ENCODE measurements around the gene LRRC37A.
"Not testable (repeated sequence)": the region's sequence is repeated elsewhere in the genome, so short reads cannot be mapped to it uniquely, and the experiment has no call there.

LRRC37A gene

DNA sequence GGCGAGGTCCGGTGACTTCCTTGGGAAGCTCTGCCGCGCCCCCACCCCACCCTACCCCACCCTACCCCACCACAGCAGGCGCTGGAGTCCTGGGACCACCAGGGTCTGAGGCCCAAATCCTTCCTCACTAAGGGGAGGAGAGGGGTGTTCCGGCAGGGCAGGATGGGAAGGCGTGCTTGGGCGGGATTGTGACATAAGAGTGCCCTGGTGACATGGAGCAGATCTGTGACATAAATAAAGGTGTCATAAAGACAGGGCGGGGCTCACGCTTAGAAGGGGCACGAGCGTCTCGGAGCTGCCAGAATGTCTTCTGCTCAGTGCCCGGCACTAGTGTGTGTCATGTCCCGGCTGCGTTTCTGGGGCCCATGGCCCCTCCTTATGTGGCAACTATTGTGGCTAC lies at the start of gene LRRC37A:
Gene LRRC37A, plus strand, starts transcription at position 301 of the 400 bp plus-strand sequence. Its CDS starts 3 bp downstream, at position 304.
- not testable (repeated sequence) for DNase-seq (ENCODE audit: low spot score)

DNA sequence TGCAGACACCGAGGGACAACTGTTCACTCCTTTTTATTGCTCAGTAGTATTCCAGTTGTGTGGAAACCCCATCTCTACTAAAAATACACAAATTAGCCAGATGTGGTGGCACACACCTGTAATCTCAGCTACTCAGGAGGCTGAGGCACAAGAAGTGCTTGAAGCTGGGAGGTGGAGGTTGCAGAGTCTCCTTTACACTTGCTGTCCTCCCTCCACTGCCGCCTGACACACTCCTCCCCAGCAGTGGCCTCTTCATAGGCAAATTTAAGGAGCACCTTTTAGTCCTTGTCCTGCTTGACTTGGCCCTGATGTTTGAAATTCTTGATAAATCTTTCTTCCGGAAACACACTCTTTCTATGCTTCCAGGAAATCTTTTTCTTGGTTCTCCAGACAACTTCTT lies 45.8 kb upstream of the LRRC37A start:
- DNase-seq (ENCODE audit: low spot score), result not testable (repeated sequence)

DNA sequence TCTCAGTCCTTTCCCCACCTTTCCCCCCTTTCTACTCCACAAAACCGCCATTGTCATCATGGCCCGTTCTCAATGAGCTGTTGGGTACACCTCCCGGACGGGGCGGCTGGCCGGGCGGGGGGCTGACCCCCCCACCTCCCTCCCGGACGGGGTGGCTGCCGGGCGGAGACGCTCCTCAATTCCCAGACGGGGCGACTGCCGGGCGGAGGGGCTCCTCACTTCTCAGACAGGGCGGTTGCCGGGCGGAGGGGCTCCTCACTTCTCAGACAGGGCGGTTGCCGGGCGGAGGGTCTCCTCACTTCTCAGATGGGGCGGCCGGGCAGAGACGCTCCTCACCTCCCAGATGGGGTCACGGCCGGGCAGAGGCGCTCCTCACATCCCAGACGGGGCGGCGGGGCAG lies 42.1 kb upstream of the LRRC37A start:
- not testable (repeated sequence) for DNase-seq (ENCODE audit: low spot score)

DNA sequence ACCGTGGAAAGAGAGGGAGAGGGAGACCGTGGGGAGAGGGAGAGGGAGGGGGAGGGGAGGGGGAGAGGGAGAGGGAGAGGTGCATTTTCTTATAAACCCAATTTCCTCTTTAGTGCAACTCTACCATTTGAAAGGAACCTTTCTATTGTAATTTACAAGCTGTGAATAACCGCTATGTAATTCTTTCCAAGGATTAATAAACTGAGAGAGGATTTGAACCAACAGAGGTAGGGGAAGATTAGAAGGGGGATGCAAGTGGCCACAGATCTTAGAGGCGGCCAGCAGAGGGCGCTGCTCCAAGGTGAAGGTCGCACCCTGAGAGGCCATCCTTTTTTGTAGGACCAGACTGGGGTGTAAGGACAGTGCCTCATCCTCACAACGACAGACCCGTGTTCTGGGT lies 41.2 kb upstream of the LRRC37A start:
- DNase-seq (ENCODE audit: low spot score), result peak; percentile 86

DNA sequence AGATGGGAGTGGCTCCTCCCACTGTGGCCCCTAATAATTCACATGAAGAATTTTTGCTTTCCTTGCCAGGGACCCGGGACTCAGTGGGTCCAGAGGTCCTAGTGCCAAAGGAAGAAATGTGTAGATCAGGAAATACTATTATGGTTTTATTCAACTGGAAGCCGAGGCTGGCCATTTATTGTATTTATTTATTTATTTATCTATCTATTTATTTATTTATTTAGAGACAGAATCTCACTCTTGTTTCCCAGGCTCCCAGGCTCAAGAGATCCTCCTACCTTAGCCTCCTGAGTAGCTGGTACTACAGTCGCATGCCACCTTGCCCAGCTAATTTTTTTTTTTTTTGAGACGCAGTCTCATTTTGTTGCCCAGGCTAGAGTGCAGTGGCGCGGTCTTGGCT lies 40.7 kb upstream of the LRRC37A start:
- DNase-seq (ENCODE audit: low spot score), result not testable (repeated sequence)

DNA sequence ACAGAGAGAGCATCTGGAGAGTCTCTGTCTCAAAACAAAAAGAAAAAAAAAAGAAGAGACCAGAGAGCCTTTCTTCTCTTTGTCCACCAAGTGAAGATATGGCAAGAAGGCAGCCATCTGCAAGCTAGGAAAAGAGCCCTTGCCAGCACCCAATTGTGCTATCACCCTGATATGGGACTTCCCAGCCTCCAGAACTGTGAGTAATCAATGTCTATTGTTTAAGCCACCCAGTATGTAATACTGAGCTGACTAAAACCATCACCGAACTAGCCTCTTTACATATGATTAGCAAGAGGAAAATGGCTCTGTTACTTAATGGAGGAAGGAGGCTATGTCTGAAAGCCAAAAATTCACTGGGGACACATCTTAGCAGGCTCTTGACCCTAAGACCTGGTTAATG lies 38.6 kb upstream of the LRRC37A start:
- DNase-seq (ENCODE audit: low spot score), result not testable (repeated sequence)

DNA sequence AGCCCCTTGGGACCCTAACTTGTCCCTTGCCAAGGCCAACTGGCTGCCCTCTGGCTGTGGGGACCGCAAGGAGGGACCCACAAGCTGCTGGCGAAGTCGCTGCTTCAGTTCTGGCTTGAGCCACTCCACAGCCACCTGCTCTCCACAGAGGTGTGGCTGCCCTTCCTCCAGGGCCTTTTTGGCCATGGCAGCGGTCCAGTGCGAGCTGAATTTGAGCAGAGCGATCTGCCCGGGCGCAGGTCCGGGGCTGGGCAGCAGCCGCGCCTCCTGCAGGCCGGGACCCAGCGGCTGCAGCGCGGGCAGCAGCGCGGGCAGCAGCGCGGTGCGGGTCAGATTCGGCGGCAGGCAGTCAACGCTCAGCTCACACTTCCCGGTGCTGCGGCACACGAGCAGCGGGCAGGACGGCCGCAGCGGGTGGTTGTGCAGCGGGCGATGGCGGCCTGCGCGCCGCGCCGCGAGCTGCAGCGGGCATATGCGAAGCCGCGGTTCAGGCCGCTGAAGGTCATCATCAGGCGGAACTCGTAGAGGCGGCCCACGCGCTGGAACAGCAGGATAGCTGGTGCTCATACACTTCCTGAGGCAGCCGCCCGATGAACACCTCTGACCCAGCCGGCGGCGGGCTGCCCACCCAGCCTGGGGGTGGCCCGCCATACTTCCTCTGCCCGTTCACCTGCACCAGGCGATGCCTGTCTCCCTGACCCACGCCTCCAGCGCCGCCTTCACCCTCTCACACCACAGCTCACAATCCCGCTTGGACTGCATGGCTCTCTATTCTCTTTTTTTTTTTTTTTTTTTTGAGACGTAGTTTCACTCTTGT lies 34.9 kb upstream of the LRRC37A start:
- not testable (repeated sequence) for DNase-seq (ENCODE audit: low spot score)

DNA sequence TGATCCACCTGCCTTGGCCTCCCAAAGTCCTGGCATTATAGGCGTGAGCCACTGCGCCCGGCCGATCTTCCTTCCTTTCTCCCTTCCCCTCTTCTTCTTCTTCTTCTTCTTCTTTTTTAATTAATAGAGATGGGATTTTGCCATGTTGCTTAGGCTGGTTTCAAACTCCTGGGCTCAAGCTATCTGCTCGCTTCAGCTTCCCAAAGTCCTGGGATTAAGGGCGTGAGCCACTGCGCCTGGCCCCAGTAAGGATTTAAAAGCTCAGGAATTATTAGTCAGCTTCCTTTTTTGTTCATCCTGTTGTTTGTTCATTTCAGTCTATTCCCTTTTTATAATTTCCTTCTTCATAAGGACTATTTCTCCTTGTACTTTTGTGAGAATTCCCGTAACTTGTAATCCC lies 32.7 kb upstream of the LRRC37A start:
- DNase-seq (ENCODE audit: low spot score), result no peak

DNA sequence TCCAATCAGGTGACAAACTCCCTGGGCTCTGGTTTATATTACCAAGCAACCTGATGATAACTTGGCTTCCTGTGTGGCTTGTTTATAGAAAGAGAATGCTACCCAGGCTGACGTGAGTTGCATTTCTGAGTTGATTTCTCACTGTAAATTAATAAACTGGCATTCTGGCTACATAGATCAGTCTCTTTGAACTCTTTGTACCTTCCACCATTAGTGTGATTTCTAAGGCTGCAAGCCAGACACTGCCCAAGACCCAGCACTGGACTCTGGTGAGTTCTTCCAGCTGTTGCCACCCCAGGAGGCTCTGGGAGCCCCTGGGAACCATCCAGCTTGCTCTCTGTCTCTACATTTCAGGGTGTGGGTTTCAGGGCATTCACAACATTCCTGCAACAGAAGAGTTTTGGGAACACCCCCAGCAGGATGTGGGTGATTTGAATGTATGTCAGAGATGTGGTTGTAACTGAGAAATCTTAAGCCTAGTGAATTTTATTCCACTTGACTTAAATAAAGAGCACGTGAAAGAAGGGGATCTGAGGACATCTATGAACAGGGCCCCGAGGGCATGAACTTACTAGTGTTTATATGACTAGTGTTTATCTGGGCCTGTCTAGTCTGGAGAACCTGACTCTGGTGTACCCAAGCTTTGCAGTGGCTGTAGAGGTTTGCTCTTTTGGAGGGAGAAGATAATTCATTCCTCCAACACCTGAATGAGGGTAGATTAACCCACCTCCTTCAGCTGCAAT lies 30.3 kb upstream of the LRRC37A start:
- peak; percentile 46 for DNase-seq (ENCODE audit: low spot score)

DNA sequence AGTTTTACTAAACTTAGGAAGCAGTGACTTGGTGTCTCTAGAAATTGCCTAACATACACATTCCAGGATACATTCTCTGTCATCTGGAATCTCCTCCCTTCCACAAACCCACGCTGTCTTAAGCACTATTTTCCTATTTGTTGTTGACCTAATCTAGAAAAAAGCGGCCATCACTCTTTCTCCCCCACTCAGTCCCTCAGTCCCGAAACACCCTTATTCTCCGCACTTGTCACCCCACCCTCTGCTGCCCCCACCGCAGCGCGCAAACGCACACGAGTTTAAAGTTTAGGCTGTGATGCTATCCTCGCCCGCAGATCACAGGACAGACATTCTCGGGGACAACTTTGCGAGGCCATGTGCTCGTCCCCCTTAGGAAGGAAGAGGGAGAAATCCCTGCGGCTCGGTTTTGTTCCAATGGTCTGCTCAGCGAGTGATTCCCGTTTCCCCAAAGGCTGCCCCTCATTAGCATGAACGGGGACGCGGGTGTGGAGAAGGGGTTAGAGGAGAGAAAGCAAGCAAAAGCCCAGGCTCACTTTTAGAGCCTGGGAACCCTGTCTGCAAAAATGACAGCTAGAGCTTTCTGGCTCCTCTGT lies 28.8 kb upstream of the LRRC37A start:
- not testable (repeated sequence) for DNase-seq (ENCODE audit: low spot score)

DNA sequence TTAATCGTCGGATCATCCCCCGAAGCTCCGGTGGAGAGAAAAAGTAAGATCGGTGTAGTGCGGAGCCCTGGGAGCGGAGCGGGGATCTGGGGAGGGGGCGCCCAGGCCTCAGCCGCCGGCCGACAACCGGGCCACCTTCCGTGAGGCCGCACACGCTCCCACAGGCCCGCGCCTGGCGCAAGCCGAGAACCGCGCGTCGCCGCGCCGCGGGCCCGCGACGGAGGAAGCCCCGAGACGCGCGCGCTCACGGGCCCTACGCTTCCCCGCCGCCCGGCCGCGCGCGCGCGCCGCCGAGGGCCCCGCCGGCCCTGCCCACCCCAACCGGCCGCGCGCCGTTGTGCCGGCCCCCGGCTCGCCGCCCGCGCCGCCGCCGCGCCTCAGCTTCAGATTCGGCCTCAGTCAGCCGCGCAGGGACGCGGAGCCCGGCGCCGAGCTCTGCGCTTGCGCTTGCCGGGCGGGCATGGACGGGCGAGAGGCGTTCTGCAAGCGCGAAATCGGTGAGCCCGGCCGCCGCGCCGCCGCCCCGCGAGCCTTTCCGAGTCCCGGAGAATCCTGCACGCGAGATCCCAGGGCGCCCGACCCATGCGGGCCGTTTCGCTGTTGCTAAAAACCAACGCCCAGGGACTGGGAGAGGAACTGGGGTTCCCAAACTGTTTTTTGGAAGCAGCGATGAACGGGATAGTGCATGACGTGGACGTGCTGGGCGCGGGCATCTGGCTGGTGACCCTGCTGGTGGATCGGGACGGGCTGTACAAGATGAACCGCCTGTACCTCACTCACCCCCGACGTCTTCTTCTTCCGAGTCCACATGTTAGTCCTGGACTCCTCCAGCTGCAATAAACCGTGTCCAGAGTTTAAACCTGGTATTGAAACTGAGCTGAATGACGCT lies 28.0 kb upstream of the LRRC37A start:
- peak; percentile 77 for DNase-seq (ENCODE audit: low spot score)

DNA sequence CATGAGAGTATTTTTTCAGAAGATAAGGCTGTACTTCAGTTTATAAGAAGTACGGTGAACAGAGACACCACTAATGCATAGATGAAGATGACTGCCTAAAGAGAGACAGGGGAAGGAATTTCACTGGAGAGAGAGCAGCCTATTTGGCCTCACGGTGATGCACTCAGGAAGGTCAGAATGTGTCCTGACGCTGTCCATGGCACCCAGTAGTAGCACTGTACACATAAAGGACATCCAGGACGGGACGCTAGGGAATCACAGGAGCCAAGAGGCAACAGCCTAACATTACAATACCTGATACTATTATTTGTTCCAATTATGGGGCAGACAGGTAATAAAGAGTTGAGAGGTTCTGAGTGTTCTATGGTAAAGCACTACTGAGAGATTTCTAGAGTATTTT lies 24.9 kb upstream of the LRRC37A start:
- no peak for DNase-seq (ENCODE audit: low spot score)

DNA sequence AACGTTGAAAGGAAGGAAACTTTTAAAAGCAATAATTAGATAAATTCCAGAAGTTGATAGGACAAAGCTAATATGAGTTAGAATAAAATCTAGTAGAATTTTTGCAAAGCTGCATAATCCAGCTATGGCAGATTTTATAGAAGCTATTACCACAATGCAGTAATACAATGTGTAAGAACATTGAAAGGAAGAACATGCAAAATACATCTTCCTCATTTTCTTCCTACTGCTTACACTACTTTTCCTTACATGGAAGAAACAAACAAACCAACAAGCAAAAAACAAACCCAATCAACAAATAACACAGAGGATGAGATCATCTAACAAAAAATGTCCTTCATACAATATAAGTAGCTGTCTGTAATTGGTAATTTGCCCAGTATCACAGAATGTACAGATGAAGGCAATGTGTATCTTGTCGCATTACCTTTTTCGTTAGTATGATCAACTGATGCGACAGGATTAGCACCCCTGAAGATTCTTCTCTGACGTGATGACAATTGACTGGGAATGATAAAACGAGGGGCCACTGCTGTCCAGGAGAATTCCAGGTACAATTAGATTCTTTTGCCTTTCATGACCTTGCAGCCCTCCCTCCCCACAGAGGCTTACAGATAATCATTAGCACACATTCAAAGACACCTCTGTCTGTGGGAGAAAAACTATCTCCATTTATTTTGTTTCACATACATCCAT lies 21.2 kb upstream of the LRRC37A start:
- no peak for DNase-seq (ENCODE audit: low spot score)

DNA sequence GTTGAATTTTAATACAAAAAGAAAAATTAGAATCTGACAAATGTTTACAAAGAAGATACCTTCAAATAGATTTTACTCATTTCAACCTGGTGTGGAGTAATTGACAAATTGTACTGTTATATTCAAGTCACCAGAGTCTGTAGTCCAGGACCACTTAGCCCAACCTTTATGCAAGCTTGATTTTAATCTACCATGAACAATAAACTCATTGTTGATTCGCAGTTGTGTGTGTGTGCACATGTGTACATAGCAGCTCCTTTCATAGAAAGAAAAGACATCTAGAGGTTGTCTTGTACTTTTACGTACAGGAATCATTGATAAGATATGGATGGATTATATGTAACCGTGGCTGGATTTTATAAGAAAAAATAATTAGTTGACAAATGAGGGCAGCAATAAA lies 20.7 kb upstream of the LRRC37A start:
- no peak for DNase-seq (ENCODE audit: low spot score)

DNA sequence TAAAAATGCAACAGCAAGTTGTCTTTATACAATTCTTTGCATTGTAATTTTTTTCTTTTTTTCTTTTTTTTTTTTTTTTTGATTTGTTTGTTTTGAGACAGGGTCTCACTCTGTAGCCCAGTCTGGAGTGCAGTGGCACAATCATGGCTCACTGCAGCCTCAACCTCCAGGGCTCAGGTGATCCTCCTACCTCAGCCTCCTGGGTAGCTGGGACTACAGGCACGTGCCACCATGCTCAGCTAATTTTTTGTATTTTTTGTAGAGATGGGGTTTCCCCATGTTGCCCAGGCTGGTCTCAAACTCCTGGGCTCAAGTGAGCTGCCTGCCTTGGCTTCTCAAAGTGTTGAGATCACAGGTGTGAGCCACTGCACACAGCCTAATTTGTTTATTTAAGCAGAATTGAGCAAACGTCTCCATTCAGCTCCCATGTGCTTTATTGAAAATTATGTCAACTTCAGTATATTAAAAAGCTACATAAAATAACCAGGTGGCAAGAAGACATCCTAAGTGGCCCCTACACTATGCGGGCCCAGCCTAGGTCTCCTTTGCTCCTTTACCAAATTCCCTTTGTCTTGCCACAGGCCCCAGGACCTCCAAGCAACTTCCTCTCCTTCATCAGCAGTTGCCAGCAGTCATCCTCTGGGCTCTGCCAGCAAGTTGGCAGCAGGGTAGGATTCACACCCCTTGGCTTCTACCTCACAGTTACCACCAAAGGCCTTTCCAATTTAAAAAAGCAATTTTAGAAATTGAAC lies 18.0 kb upstream of the LRRC37A start:
- not testable (repeated sequence) for DNase-seq (ENCODE audit: low spot score)

DNA sequence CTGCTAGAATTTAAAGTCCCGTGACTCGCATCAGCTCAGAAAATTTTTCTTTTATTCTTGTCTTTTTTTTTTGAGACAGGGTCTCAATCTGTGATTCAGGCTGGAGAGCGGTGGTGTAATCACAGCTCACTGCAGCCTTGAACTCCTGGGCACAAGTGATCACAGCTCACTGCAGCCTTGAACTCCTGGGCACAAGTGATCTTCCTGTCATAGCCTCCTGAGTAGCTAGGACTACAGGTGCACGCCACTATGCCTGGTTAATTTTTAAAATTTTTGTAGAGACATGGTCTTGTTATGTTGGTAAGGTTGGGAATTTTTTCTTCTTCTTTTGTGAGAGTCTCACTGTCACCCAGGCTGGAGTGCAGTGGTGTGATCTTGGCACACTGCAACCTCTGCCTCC lies 13.6 kb upstream of the LRRC37A start:
- not testable (repeated sequence) for DNase-seq (ENCODE audit: low spot score)

DNA sequence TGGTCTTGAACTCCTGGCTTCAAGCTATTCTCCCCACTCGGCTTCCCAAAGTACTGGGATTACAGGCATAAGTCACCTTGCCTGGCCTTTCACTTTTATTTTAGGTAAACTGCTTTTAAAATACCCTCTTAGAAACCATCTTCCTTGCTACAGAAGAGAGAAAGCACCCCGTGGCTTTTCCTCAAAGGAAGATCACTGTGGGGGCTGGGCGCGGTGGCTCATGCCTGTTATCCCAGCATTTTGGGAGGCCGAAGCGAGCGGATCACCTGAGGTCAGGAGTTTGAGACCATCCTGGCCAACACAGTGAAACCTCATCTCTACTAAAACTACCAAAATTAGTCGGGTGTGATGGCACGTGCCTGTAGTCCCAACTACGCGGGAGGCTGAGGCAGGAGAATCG lies 12.3 kb upstream of the LRRC37A start:
- not testable (repeated sequence) for DNase-seq (ENCODE audit: low spot score)

DNA sequence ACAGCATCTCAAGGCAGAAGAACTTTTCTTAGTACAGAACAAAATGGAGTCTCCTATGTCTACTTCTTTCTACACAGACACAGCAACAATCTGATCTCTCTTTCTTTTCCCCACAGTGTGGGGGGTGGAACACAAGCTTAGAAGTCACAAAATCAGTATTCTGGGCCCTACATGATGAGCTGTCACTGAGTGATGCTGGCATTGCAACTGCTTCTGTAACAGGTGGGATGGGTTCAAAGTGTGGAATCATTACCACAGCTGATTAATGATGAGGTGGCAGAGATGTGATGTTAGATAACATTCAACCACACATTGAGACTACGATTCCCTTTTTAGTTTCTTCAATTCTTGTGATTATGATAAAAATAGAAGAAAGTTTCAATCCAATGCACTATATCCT lies 10.5 kb upstream of the LRRC37A start:
- DNase-seq (ENCODE audit: low spot score), result peak; percentile 81

DNA sequence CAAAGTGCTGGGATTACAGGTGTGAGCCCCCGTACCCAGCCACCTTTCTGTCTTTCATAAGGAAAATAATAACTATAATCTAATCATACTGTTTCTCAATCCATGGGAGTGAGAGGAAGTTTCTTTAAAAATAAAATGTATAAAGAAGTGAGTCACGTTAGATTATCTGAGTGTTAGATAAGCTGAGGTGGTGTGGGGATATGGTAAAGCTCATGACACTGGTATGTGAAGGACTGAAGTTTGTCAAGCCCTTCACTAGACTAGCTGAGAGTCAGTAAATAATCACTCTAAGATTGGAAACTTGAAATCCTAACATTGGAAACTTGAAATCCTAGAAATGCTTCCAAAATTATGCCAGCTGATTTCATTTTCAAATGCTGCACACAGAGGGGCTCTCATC lies 9.4 kb upstream of the LRRC37A start:
- peak; percentile 0 for DNase-seq (ENCODE audit: low spot score)

DNA sequence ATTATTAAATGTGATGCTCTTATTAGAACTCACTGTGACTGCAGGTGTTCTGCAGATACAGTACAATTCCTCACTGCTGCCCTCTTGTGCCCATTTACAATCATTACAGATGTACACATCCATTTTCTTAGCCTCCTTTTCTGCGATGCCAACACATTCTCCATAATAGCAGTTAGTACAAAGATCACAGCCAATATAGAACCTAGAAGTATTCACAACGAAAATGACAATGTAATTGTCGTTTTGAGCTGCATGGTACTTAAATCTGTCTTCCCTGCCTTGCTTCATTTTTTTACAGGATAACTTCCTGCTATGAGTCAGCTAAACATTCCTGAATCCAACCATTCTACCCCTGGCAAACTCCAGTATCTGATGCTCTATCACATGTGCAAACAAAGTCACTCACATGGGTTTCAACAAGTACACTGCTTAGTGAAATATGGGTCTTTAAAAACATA lies 8.1 kb upstream of the LRRC37A start:
- DNase-seq (ENCODE audit: low spot score), result peak; percentile 92

Data from CD4-positive, alpha-beta T cell treated with Interleukin-2 at 100 ng/mL for 4 hours (primary cell).